HEK293 (cell line): ENCODE data around the gene PSMD13.

Experiments
- CTCF ChIA-PET: fragments of 350-600 bp; formaldehyde crosslinking; extraction: SDS; loops from one replicate; lab custom pipeline; 2021; ENCODE audit warnings: antibody characterized with exemption; lab: Yijun Ruan, JAX
- POLR2A ChIA-PET: fragments of 300-600 bp; formaldehyde crosslinking; extraction: SDS; loops from one replicate; lab custom pipeline; 2020; ENCODE audit warnings: antibody characterized with exemption, inconsistent platforms; lab: Yijun Ruan, JAX
- H3K27ac ChIP-seq: fragments of 200-500 bp; sonication (Bioruptor generic); 2 replicates; pipeline ENCODE4 v1.5.1; 2014; ENCODE audit warnings: low read depth, low read length, control low read depth, inconsistent platforms; ENCODE audit errors: extremely low read depth
- H3K36me3 ChIP-seq, 2 experiments: fragments of 200-500 bp in 1 of 2; sonication (Bioruptor generic) in 1 of 2; 1 replicate in 1 of 2; 2 replicates in 1 of 2; pipeline ENCODE4 v1.5.1; 2014 to 2017; ENCODE audit warnings: inconsistent platforms in 2 of 2, low read length in 2 of 2; ENCODE audit not compliant: control insufficient read depth in 2 of 2, insufficient read depth in 1 of 2
- H3K4me1 ChIP-seq: fragments of 200-500 bp; sonication (Bioruptor generic); 2 replicates; pipeline ENCODE4 v1.5.1; 2014; ENCODE audit warnings: mild to moderate bottlenecking, low read length, inconsistent platforms; ENCODE audit not compliant: control insufficient read depth, insufficient read depth
- H3K4me3 ChIP-seq: 2 replicates; pipeline ENCODE4 v1.5.1; 2011; ENCODE audit warnings: low read depth, mild to moderate bottlenecking, control low read depth, low read length, moderate library complexity
- H3K9me3 ChIP-seq: fragments of 200-500 bp; sonication (Bioruptor generic); 2 replicates; pipeline ENCODE4 v1.5.1; 2014; ENCODE audit warnings: low read depth, low read length, inconsistent platforms; ENCODE audit not compliant: control insufficient read depth, insufficient read depth
- ATF2 ChIP-seq: fragments of 450-650 bp; formaldehyde crosslinking; IDR thresholded peaks from 2 replicates; pipeline ENCODE4 v1.5.1; 2016; ENCODE audit warnings: missing biosample characterization, missing genetic modification characterization, low read depth
- GLIS1 ChIP-seq: fragments of 450-650 bp; formaldehyde crosslinking; IDR thresholded peaks from 2 replicates; pipeline ENCODE4 v1.5.1; 2016; ENCODE audit warnings: missing biosample characterization, missing genetic modification characterization
- GLIS2 ChIP-seq: fragments of 450-650 bp; formaldehyde crosslinking; IDR thresholded peaks from 2 replicates; pipeline ENCODE4 v1.5.1; 2016; ENCODE audit warnings: missing biosample characterization, missing genetic modification characterization
- KLF17 ChIP-seq: fragments of 450-650 bp; formaldehyde crosslinking; IDR thresholded peaks from 2 replicates; pipeline ENCODE4 v1.5.1; 2016; ENCODE audit warnings: missing biosample characterization, missing genetic modification characterization
- KLF9 ChIP-seq: fragments of 450-650 bp; formaldehyde crosslinking; IDR thresholded peaks from 2 replicates; pipeline ENCODE4 v1.5.1; 2016; ENCODE audit warnings: missing biosample characterization, missing genetic modification characterization, low read depth
- SCRT2 ChIP-seq: fragments of 450-650 bp; formaldehyde crosslinking; IDR thresholded peaks from 2 replicates; pipeline ENCODE4 v1.5.1; 2016; ENCODE audit warnings: missing biosample characterization, missing genetic modification characterization
- ZBTB26 ChIP-seq: fragments of 450-650 bp; formaldehyde crosslinking; optimal IDR thresholded peaks from 2 replicates; pipeline ENCODE3; 2016; ENCODE audit warnings: missing biosample characterization, mild to moderate bottlenecking, missing genetic modification characterization
- ZBTB7A ChIP-seq: fragments of 450-650 bp; formaldehyde crosslinking; IDR thresholded peaks from 2 replicates; pipeline ENCODE4 v1.5.1; 2016; ENCODE audit warnings: low read depth, missing biosample characterization, missing genetic modification characterization
- ZEB2 ChIP-seq: fragments of 450-650 bp; formaldehyde crosslinking; IDR thresholded peaks from 2 replicates; pipeline ENCODE4 v1.5.1; 2016; ENCODE audit warnings: missing biosample characterization, missing genetic modification characterization
- ZFP37 ChIP-seq: fragments of 450-650 bp; formaldehyde crosslinking; IDR thresholded peaks from 2 replicates; pipeline ENCODE4 v1.5.1; 2016; ENCODE audit warnings: missing biosample characterization, missing genetic modification characterization
- ZNF18 ChIP-seq: fragments of 450-650 bp; formaldehyde crosslinking; IDR thresholded peaks from 2 replicates; pipeline ENCODE4 v1.5.1; 2016; ENCODE audit warnings: missing biosample characterization, missing genetic modification characterization
- ZNF184 ChIP-seq: fragments of 450-650 bp; IDR thresholded peaks from 2 replicates; pipeline ENCODE4 v1.5.1; 2018; ENCODE audit warnings: missing biosample characterization, mild to moderate bottlenecking, missing genetic modification characterization
- ZNF23 ChIP-seq: fragments of 450-650 bp; formaldehyde crosslinking; IDR thresholded peaks from 2 replicates; pipeline ENCODE4 v1.5.1; 2016; ENCODE audit warnings: missing biosample characterization, missing genetic modification characterization, borderline replicate concordance
- ZNF26 ChIP-seq: fragments of 450-650 bp; formaldehyde crosslinking; IDR thresholded peaks from 2 replicates; pipeline ENCODE4 v1.5.1; 2016; ENCODE audit warnings: missing biosample characterization, missing genetic modification characterization
- ZNF391 ChIP-seq: fragments of 450-650 bp; formaldehyde crosslinking; IDR thresholded peaks from 2 replicates; pipeline ENCODE4 v1.5.1; 2016; ENCODE audit warnings: low read depth, missing biosample characterization, missing genetic modification characterization, borderline replicate concordance
- ZNF473 ChIP-seq: fragments of 450-650 bp; formaldehyde crosslinking; IDR thresholded peaks from 2 replicates; pipeline ENCODE4 v1.5.1; 2017; ENCODE audit warnings: missing biosample characterization, missing genetic modification characterization
- ZNF518A ChIP-seq: fragments of 450-650 bp; formaldehyde crosslinking; conservative IDR thresholded peaks from 2 replicates; pipeline ENCODE4 v1.5.1; 2016; ENCODE audit warnings: low read depth, missing biosample characterization, missing genetic modification characterization
- ZNF549 ChIP-seq: fragments of 450-650 bp; IDR thresholded peaks from 2 replicates; pipeline ENCODE4 v1.5.1; 2018; ENCODE audit warnings: missing biosample characterization, missing genetic modification characterization, mild to moderate bottlenecking, inconsistent platforms, moderate library complexity
- ZNF654 ChIP-seq: fragments of 450-650 bp; formaldehyde crosslinking; IDR thresholded peaks from 2 replicates; pipeline ENCODE4 v1.5.1; 2016; ENCODE audit warnings: low read depth, missing biosample characterization, missing genetic modification characterization
- ZNF701 ChIP-seq: fragments of 450-650 bp; formaldehyde crosslinking; IDR thresholded peaks from 2 replicates; pipeline ENCODE4 v1.5.1; 2016; ENCODE audit warnings: missing biosample characterization, missing genetic modification characterization
- ZNF830 ChIP-seq: fragments of 450-650 bp; IDR thresholded peaks from 2 replicates; pipeline ENCODE4 v1.5.0; 2018; ENCODE audit warnings: missing biosample characterization, missing genetic modification characterization, low read depth, mild to moderate bottlenecking, moderate library complexity
- ZSCAN18 ChIP-seq: fragments of 450-650 bp; formaldehyde crosslinking; IDR thresholded peaks from 2 replicates; pipeline ENCODE4 v1.5.1; 2016; ENCODE audit warnings: missing biosample characterization, missing genetic modification characterization

The PSMD13 gene

GRCh38 chr11:207208-207862 is 29.4 kb upstream of the PSMD13 start, which contains the start of the genes BET1L and RIC8A (continued):
- peak; percentile 89 for TF ChIP-seq ZBTB26 (tag by site-specific recombination)
- peak; percentile 88 for TF ChIP-seq KLF9 (tag by site-specific recombination)
- 0 out of 2 replicates have a peak, but pooled peaks have one; percentile 28 for TF ChIP-seq ZFP37 (tag by site-specific recombination)
- no peak for TF ChIP-seq ZNF184
- TF ChIP-seq ZNF830 (tag by site-specific recombination): no peak
- no peak for TF ChIP-seq ZNF26 (tag by site-specific recombination)
- TF ChIP-seq ZNF549 (tag by site-specific recombination): no peak
- peak; percentile 63 for TF ChIP-seq ZNF518A (tag by site-specific recombination)

- ChIA-PET CTCF (interaction anchor here (1.9 kb wide), 1 partner anchor 43 kb away, joined by 7 read pairs; no protein-coding TSS in a partner anchor), POLR2A (interaction anchor here (0.7 to 2.5 kb wide), 23 partner anchors 9 to 612 kb away, joined by 3 to 22 read pairs (median 5); partner anchors contain the start of genes PHRF1, PSMD13, RNH1 and TALDO1)
- H3K4me3 ChIP-seq: peak overlapping the region; percentile 83
- peaks cover 0 to 67% of the 10 kb centered on the region in 2 experiments; a peak in 1 of 3 replicates for H3K36me3 ChIP-seq
- H3K27ac ChIP-seq: peak overlapping the region; percentile 59
- H3K9me3 ChIP-seq: no peaks in the 10 kb centered on the region
- no peaks in the 10 kb centered on the region for H3K4me1 ChIP-seq
- TF ChIP-seq ZNF23 (no peak), ZEB2 (tag by site-specific recombination) (0 out of 2 replicates have a peak, but pooled peaks have one; percentile 0), ZNF473 (tag by site-specific recombination) (no peak), ATF2 (tag by site-specific recombination) (no peak), ZNF701 (no peak), ZSCAN18 (tag by site-specific recombination) (no peak), GLIS2 (no peak), KLF17 (tag by site-specific recombination) (0 out of 2 replicates have a peak, but pooled peaks have one; percentile 21), ZNF654 (tag by site-specific recombination) (no peak), ZNF391 (no peak), SCRT2 (tag by site-specific recombination) (no peak), GLIS1 (tag by site-specific recombination) (no peak), ZNF18 (tag by site-specific recombination) (no peak), ZBTB7A (tag by site-specific recombination) (no peak)
Measured at GRCh38 chr11:207863-208180, 29.0 kb upstream of the PSMD13 start.
